ENCODE results near the gene FSD1L.
"Not testable (repeated sequence)": the region's sequence is repeated elsewhere in the genome, so short reads cannot be mapped to it uniquely, and the experiment has no call there.

The FSD1L gene

DNA sequence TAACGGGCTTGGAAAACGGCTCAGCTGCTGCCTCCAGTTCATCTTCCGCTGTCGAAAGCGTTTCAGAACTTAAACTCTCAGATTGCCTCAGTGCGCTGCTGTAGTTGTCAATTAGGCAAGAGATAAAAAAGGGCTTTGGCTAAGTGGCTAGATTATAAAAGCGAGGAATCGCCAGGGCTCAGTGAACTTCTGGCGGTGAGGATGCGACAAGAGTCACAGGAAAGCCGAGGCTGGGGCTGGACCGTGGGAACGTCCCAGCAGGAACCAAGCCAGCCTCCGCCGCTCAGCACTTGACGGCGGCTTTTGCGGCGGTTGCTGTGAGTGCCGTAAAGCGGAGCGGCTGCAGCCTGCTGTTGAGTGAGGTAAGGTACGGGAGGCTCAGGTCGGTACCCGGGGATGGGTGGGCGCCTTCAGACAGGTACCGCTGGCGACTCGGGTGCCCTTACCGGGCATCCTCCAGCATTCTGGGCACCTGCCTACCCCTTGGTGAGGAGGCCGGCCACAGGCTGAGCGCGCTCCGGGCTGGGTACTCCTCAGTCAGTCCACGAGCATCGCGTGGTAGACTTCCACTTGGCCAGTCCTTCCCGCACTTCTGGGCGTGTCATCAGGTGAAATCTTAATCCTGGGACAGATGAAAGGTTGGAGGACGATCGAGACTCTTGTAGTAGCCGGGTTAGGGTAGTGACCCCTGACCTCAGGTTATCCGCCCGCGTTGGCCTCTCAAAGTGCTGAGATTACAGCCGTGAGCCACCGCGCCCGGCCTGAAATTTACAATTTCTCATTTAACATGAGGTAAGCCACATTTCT lies 110.2 kb downstream of the FSD1L start, which contains the start of gene FKTN:
Gene FKTN (plus strand): TSS at position 328 of the 807 bp plus-strand sequence. CDS start 16,902 bp downstream, outside the sequence.
- peak; percentile 63 to 82 for DNase-seq (ENCODE audit: low read depth in 2 of 2)

- no peak for DNase-seq (ENCODE audit: low read depth in 2 of 2)
Observed at GRCh38 chr9:105572455-105572854, 124.6 kb downstream of the FSD1L start.

DNA sequence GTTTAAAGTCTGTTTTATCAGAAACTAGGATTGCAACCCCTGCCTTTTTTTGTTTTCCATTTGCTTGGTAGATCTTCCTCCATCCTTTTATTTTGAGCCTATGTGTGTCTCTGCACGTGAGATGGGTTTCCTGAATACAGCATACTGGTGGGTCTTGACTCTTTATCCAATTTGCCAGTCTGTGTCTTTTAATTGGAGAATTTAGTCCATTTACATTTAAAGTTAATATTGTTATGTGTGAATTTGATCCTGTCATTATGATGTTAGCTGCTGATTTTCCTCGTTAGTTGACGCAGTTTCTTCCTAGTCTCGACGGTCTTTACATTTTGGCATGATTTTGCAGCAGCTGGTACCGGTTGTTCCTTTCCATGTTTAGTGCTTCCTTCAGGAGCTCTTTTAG lies 132.1 kb downstream of the FSD1L start:
- DNase-seq (ENCODE audit: low read depth in 2 of 2), result not testable (repeated sequence)

- not testable (repeated sequence) for DNase-seq (ENCODE audit: low read depth in 2 of 2)
Observed at GRCh38 chr9:105581550-105581949, 133.7 kb downstream of the FSD1L start.

DNA sequence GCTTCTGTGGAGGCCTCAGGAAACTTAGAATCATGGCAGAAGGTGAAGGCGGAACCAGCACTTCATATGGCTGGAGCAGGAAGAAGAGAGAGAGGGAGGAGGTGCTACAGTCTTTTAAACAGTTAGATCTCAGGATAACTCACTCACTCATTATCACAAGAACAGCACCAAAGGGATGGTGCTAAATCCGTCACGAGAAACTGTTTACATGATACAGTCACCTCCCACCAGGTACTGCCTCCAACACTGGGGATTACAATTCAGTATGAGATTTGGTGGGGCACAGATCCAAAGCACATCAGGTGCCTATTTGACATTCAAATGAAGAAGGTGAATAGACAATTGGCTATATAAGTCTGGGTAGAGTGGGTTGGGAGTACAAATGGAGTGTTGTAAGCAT lies 145.3 kb downstream of the FSD1L start:
- DNase-seq (ENCODE audit: low read depth in 2 of 2), result no peak
